Retinal pigment epithelial cell (primary cell): Measurements from ENCODE around the gene MGAT5B.

Source experiments
- DNase-seq: peaks from one replicate; pipeline ENCODE4 v3.0.0-alpha.2; 2010; ENCODE audit warnings: low read depth
- H3K4me3 ChIP-seq: 2 replicates; pipeline ENCODE4 v1.5.1; 2011; ENCODE audit warnings: mild to moderate bottlenecking, low read length, control low read depth, moderate library complexity
- TF ChIP-seq, protein P1 (sequence below): conservative IDR thresholded peaks from 2 replicates; pipeline ENCODE4 v1.5.1; 2011; ENCODE audit warnings: low read depth, low read length, control low read depth, inconsistent platforms

MGAT5B gene

DNA sequence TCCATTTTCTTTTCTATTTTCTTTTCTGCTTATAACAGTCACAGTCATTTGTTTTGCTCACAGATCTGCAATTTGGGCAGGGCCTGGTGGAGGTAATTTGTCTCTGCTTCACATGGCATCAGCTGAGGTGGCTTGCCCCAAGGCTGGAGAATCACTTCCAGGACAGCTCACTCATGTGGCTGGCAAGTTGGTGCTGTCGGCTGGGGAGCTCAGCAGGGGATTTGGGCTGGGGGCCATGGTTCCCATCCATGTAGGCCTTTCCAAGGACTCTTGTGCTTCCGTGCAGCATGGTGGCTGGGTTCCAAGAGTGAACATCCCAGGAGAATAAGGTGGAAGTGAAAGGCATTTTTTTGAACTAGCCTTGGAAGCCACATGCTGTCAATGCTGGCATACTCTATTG is 85.7 kb downstream of the MGAT5B start:
- DNase-seq, result no peak
- TF ChIP-seq, protein P1, sequence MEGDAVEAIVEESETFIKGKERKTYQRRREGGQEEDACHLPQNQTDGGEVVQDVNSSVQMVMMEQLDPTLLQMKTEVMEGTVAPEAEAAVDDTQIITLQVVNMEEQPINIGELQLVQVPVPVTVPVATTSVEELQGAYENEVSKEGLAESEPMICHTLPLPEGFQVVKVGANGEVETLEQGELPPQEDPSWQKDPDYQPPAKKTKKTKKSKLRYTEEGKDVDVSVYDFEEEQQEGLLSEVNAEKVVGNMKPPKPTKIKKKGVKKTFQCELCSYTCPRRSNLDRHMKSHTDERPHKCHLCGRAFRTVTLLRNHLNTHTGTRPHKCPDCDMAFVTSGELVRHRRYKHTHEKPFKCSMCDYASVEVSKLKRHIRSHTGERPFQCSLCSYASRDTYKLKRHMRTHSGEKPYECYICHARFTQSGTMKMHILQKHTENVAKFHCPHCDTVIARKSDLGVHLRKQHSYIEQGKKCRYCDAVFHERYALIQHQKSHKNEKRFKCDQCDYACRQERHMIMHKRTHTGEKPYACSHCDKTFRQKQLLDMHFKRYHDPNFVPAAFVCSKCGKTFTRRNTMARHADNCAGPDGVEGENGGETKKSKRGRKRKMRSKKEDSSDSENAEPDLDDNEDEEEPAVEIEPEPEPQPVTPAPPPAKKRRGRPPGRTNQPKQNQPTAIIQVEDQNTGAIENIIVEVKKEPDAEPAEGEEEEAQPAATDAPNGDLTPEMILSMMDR, result no peak
- H3K4me3 ChIP-seq, result no peak overlapping the region

DNA sequence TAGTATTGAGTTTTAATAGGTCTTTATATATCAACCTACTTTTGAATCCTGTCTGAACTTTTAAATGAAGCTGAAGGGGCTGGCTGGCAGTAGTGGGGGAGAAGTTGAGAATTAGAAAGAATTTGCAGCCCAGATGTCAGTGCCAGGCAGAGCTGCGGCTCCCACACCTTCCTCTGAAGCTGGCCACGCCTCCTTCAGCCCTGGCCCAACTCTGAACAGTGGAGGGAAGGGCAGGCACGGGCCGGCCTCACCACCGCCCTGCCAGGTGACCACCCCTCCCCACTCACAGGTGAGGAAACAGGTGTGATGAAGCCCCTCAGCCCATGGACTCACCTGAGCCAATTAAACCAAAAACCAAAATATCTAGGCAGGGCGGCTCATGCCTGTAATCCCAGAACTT is 87.0 kb downstream of the MGAT5B start:
- TF ChIP-seq, protein P1, result no peak

DNA sequence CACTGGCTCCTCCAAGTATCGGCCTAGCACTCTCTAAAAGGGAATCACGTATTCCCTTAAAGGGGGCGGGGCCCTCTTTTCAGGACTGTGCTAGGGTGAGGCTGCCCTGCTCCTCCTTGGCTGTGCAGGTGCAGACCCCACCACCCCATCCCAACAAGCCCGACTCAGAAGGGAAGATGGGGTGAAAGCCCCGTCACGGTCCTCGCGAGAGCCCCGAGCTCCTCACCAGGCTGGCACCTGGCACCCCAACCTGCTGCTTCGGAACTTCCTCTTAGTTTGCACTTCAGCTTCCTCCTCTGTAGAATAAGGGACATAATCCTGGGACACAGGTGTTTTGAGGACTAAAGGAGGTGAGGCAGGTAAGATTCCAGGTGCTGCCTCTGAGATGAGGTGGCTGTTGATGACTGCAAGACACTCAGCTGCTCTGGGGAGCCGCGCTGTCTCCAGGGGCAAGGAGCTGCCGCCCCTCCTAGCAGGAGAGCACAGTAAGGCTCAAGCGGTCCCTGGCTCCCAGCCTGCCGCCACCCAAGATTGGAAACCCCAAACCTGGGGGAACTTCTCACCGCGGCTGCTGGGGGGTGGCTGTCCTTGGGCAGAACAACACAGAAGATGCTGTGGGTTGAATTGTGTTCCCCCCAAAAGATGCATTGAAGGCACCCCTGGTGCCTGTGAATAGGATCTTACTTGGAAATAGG is 88.8 kb downstream of the MGAT5B start:
- TF ChIP-seq, protein P1, result no peak
- no peak for DNase-seq
- H3K4me3 ChIP-seq, result no peak overlapping the region

More for the DNA sequence above, 87.0 kb downstream of the MGAT5B start:
- H3K4me3 ChIP-seq, result no peak overlapping the region
- DNase-seq, result no peak

DNA sequence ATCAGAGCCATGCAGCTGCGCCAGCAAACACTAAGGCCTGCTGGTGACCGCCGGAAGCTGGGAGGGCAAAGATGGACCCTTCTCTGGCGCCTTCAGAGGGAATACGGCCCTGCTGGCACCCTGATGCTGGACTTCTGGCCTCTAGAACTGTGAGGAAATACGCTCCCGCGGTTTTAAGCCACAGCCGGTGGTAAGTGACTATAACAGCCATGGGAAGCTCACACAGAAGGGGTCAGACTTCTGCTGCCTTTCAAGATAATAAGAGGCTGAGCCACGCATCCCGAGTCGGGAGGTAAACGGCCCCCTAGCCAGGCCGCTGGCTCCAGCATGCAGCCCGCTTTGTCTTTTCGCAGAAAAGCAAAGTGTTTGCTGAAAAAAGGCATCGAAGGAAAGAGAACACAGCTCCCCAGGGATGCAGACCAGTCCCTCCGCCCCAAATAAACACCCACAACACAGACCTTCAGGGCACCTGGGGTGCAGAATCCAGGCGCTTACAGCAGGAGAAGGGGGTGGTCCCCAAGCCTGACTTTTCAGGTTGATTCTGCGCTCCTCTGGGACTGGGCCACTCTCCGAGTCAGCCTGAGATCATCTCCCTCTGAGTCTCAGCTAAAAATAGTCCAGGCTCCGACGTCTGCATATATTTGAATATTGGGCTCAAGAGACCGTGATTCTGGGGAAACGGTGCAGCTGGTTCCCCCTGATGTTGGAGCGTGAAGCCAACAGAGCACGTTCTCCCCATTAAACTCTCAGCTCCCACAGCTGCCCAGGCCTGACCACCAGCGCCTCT is 89.7 kb downstream of the MGAT5B start:
- no peak for DNase-seq
- TF ChIP-seq, protein P1, result no peak
- H3K4me3 ChIP-seq, result no peak overlapping the region

DNA sequence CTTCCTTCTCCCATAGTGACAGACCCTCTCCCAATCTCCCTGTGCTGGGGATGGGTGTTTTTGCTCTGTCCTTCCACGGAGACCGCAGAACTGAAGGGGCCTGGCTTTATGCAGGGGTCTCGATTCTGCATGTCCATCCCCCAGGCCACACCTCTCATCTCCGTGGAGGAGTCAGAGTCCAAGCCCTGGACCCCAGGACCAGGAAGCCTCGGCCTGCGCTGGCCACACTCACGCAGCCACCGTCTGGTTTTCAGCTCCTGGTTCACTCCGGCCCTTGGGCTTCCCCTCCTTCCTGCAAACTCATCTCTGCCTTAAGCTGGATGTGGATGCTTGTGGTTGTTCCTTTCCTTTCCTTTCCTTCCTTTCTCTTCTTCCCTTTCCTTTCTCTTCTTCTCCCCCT is 90.8 kb downstream of the MGAT5B start:
- TF ChIP-seq, protein P1, result no peak

DNA sequence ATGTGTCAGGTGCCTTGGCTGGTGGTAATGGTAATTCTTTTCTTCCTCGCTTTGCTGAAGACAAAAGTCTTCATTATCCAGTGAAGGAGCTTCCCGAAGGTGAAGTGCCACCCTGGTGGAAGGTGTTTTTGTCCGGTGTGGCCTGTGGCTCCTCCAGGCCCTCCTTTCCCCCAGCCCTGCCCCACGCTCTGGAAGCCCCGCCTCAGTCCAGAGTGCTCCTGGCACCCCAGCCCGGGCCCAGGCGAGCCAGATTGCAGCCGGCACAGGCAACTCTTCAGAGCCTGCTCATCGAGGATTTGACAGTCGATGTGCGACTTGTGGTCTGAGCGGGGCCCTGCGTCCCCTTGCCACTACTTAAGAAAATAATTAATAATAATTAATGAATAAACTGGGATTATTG is 93.7 kb downstream of the MGAT5B start:
- no peak overlapping the region for H3K4me3 ChIP-seq
- TF ChIP-seq, protein P1, result no peak
- no peak for DNase-seq

More for the DNA sequence above, 90.8 kb downstream of the MGAT5B start:
- no peak for DNase-seq
- H3K4me3 ChIP-seq, result no peak overlapping the region

DNA sequence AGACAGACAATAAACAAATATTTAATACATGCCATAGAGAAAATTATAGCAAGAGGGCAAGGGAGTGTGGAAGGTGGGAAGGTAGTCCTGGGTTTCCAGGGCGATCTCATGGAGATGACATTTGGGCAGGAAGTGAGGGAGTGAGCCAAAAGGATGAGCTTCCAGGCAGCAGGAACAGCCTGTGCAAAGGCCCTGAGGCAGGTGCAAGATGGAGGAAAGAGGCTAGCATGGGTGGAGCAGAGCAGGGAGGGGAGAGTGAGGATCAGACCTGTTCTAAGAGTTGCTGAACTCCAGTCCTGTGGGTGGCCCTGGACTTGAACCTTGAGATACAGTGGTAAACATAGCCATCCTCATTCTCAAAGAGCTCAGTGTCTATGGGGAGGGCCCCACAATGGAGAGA is 94.7 kb downstream of the MGAT5B start:
- TF ChIP-seq, protein P1, result no peak
- no peak for DNase-seq
- no peak overlapping the region for H3K4me3 ChIP-seq
